IMR-90 (cell line): ENCODE data around the gene DCLK1. TPM values are rescaled to one million over a fixed set of nuclear protein-coding genes. Genes with fewer than 3 reads are reported as not detected.

ENCODE experiments used
- ATAC-seq: fragments of 200-7000 bp; cut with Tn5 transposase; 2 replicates; pipeline ENCODE4 v1.9.1; 2020; ENCODE audit warnings: low read depth, mild to moderate bottlenecking, moderate library complexity
- BruUV-seq: library from RNA; stranded (reverse); fragments of 400-500 nt; replicated peaks from 2 replicates; lab custom pipeline; 2021; lab: Mats Ljungman, UMichigan
- CTCF ChIA-PET: fragments of 300-600 bp; formaldehyde crosslinking; extraction: SDS; loops from one replicate; lab custom pipeline; 2021; ENCODE audit warnings: antibody characterized with exemption; lab: Yijun Ruan, JAX
- POLR2A ChIA-PET: fragments of 300-600 bp; sonication (Branson Sonifier 250); formaldehyde crosslinking; loops from one replicate; lab custom pipeline; 2022; ENCODE audit warnings: antibody characterized with exemption; ENCODE audit not compliant: unreplicated experiment; lab: Charles Lee
- DNase-seq: peaks from one replicate; pipeline ENCODE4 v3.0.0; 2013
- H2AFZ ChIP-seq: replicated peaks from 2 replicates; pipeline ENCODE3; 2013; ENCODE audit warnings: low read length, mild to moderate bottlenecking; ENCODE audit not compliant: poor library complexity
- H2AK5ac ChIP-seq: 2 replicates; pipeline ENCODE4 v1.6.1; 2013; ENCODE audit warnings: low read depth, low read length, inconsistent platforms
- H2AK9ac ChIP-seq: replicated peaks from 2 replicates; pipeline ENCODE3; 2013; ENCODE audit warnings: mild to moderate bottlenecking, low read depth, low read length, moderate library complexity; ENCODE audit not compliant: poor library complexity
- H2BK120ac ChIP-seq: 2 replicates; pipeline ENCODE4 v1.6.1; 2013; ENCODE audit warnings: low read depth, low read length, inconsistent platforms
- H2BK15ac ChIP-seq: 3 replicates; pipeline ENCODE4 v1.6.1; 2013; ENCODE audit warnings: low read depth, low read length, inconsistent platforms
- H2BK20ac ChIP-seq: 2 replicates; pipeline ENCODE4 v1.6.1; 2013; ENCODE audit warnings: low read depth, mild to moderate bottlenecking, inconsistent platforms, low read length, moderate library complexity
- H2BK5ac ChIP-seq: 2 replicates; pipeline ENCODE4 v1.6.1; 2013; ENCODE audit warnings: mild to moderate bottlenecking, low read depth, low read length, inconsistent platforms; ENCODE audit not compliant: poor library complexity, severe bottlenecking
- H3K14ac ChIP-seq: replicated peaks from 2 replicates; pipeline ENCODE4 v1.6.1; 2013; ENCODE audit warnings: low read depth, low read length, inconsistent platforms
- H3K18ac ChIP-seq: 2 replicates; pipeline ENCODE4 v1.6.1; 2013; ENCODE audit warnings: low read depth, low read length, control low read depth
- H3K23ac ChIP-seq: 2 replicates; pipeline ENCODE4 v1.6.1; 2013; ENCODE audit warnings: low read depth, low read length, inconsistent platforms
- H3K27ac ChIP-seq: 2 replicates; pipeline ENCODE4 v1.5.1; 2013; ENCODE audit warnings: mild to moderate bottlenecking, control low read depth, low read length; ENCODE audit not compliant: insufficient read depth
- H3K27me3 ChIP-seq: 2 replicates; pipeline ENCODE4 v1.6.1; 2013; ENCODE audit warnings: low read length; ENCODE audit not compliant: control insufficient read depth, insufficient read depth
- H3K36me3 ChIP-seq: 2 replicates; pipeline ENCODE4 v1.6.1; 2013; ENCODE audit warnings: low read length, mixed read lengths; ENCODE audit not compliant: control insufficient read depth, insufficient read depth
- H3K4ac ChIP-seq: 2 replicates; pipeline ENCODE4 v1.6.1; 2013; ENCODE audit warnings: low read depth, low read length, inconsistent platforms
- H3K4me1 ChIP-seq: 2 replicates; pipeline ENCODE4 v1.6.1; 2013; ENCODE audit warnings: low read length, mixed read lengths; ENCODE audit not compliant: control insufficient read depth, insufficient read depth
- H3K4me2 ChIP-seq: 2 replicates; pipeline ENCODE4 v1.6.1; 2013; ENCODE audit warnings: low read depth, mild to moderate bottlenecking, control low read depth, low read length, moderate library complexity
- H3K4me3 ChIP-seq: 2 replicates; pipeline ENCODE4 v1.5.1; 2013; ENCODE audit warnings: low read depth, mild to moderate bottlenecking, control low read depth, low read length, moderate library complexity; ENCODE audit not compliant: insufficient read depth
- H3K56ac ChIP-seq: 2 replicates; pipeline ENCODE4 v1.6.1; 2013; ENCODE audit warnings: low read length, inconsistent platforms; ENCODE audit not compliant: insufficient read depth; ENCODE audit errors: extremely low read depth
- H3K79me1 ChIP-seq, 2 experiments: 2 replicates each; pipeline ENCODE4 v1.6.1; 2013; ENCODE audit warnings: low read length in 2 of 2, inconsistent platforms in 1 of 2, low read depth in 1 of 2
- H3K9ac ChIP-seq: 2 replicates; pipeline ENCODE4 v1.6.1; 2013; ENCODE audit warnings: low read depth, low read length, control low read depth
- H3K9me1 ChIP-seq: 2 replicates; pipeline ENCODE4 v1.6.1; 2013; ENCODE audit warnings: low read length, inconsistent platforms; ENCODE audit not compliant: insufficient read depth
- H3K9me3 ChIP-seq: 2 replicates; pipeline ENCODE4 v1.6.1; 2013; ENCODE audit warnings: low read length; ENCODE audit not compliant: control insufficient read depth, insufficient read depth
- H4K20me1 ChIP-seq: 2 replicates; pipeline ENCODE4 v1.6.1; 2013; ENCODE audit warnings: low read length, inconsistent platforms; ENCODE audit not compliant: insufficient read depth
- H4K5ac ChIP-seq: 2 replicates; pipeline ENCODE4 v1.6.1; 2013; ENCODE audit warnings: mild to moderate bottlenecking, low read depth, low read length, control low read depth
- H4K8ac ChIP-seq, 2 experiments: 2 replicates each; pipeline ENCODE4 v1.6.1; 2013; ENCODE audit warnings: low read depth in 2 of 2, low read length in 2 of 2, control low read depth in 1 of 2, inconsistent platforms in 1 of 2
- H4K91ac ChIP-seq: 2 replicates; pipeline ENCODE4 v1.6.1; 2013; ENCODE audit warnings: low read depth, low read length, inconsistent platforms; ENCODE audit not compliant: insufficient read depth
- BHLHE40 ChIP-seq: fragments of 150-350 bp; IDR thresholded peaks from 2 replicates; pipeline ENCODE4 v1.6.1; 2016; ENCODE audit warnings: mild to moderate bottlenecking, low read depth, low read length
- CEBPB ChIP-seq: IDR thresholded peaks from 2 replicates; pipeline ENCODE4 v1.6.1; 2012; ENCODE audit warnings: low read depth, low read length, improper control_type of control experiment
- CHD1 ChIP-seq: IDR thresholded peaks from 2 replicates; pipeline ENCODE4 v1.6.1; 2012; ENCODE audit warnings: low read depth, low read length, improper control_type of control experiment
- FOS ChIP-seq: fragments of 150-350 bp; IDR thresholded peaks from 2 replicates; pipeline ENCODE4 v1.6.1; 2016; ENCODE audit warnings: low read depth, low read length
- MAFK ChIP-seq: IDR thresholded peaks from 2 replicates; pipeline ENCODE4 v1.6.1; 2012; ENCODE audit warnings: low read depth, low read length, improper control_type of control experiment
- MAZ ChIP-seq: IDR thresholded peaks from 2 replicates; pipeline ENCODE4 v1.6.1; 2012; ENCODE audit warnings: low read depth, mild to moderate bottlenecking, low read length, improper control_type of control experiment, moderate library complexity, borderline replicate concordance
- MXI1 ChIP-seq: IDR thresholded peaks from 2 replicates; pipeline ENCODE4 v1.6.1; 2012; ENCODE audit warnings: low read depth, mild to moderate bottlenecking, low read length, moderate library complexity, borderline replicate concordance
- NFE2L2 ChIP-seq: fragments of 150-350 bp; IDR thresholded peaks from 2 replicates; pipeline ENCODE4 v1.6.1; 2016; ENCODE audit warnings: low read depth, mild to moderate bottlenecking, low read length
- POLR2A ChIP-seq: IDR thresholded peaks from 2 replicates; pipeline ENCODE4 v1.6.1; 2012; ENCODE audit warnings: mild to moderate bottlenecking, low read depth, low read length
- RCOR1 ChIP-seq: IDR thresholded peaks from 2 replicates; pipeline ENCODE4 v1.6.1; 2012; ENCODE audit warnings: mild to moderate bottlenecking, low read length, improper control_type of control experiment; ENCODE audit not compliant: insufficient replicate concordance
- RFX5 ChIP-seq: IDR thresholded peaks from 2 replicates; pipeline ENCODE4 v1.8.0; 2012; ENCODE audit warnings: low read depth, mild to moderate bottlenecking, low read length, moderate library complexity
- SMC3 ChIP-seq: fragments of 150-350 bp; IDR thresholded peaks from 2 replicates; pipeline ENCODE4 v1.6.1; 2016; ENCODE audit warnings: low read depth, mild to moderate bottlenecking, antibody characterized with exemption, low read length, moderate library complexity
- WGBS, 2 experiments: methylation state at CpG; one replicate each; pipeline versions ENCODE4 v1.1.5 to v1.1.7; 2013; ENCODE audit warnings: missing lambda C conversion rate in 2 of 2; ENCODE audit not compliant: insufficient read length in 1 of 2; ENCODE audit errors: extremely low coverage in 2 of 2; 5-methylcytosine and 5-hydroxymethylcytosine counted together
- dilution Hi-C: fragments of 300-500 bp; cut with HindIII; formaldehyde crosslinking; loops from one replicate; pipeline ENCODE4 v1.14.3; 2018; ENCODE audit warnings: low sequenced_read_pairs; ENCODE audit not compliant: unreplicated experiment
- in situ Hi-C: fragments of 300-500 bp; cut with MboI; formaldehyde crosslinking; loops from 3 replicates; pipeline ENCODE4 v1.14.3; 2019; ENCODE audit warnings: low sequenced_read_pairs, inconsistent platforms, mixed read lengths
- intact Hi-C: fragments of 100-400 bp; cut with micrococcal nuclease; formaldehyde crosslinking; loops from 2 replicates; pipeline ENCODE4 v1.10.0; 2022
- polyA plus RNA-seq, 3 experiments: library from polyadenylated mRNA; depleted of rRNA; stranded (reverse); fragments of >200 nt; gene quantifications; 2 replicates each; pipeline ENCODE4 v1.2.3, GENCODE V29; 2012; ENCODE audit warnings: low replicate concordance in 1 of 3
- total RNA-seq: library from RNA; depleted of rRNA; stranded (reverse); fragments of >200 nt; gene quantifications from 2 replicates; pipeline ENCODE4 v1.2.3, GENCODE V29; 2012

Gene DCLK1
- total and polyA plus RNA-seq, 2 of the 4 experiments (the other 2 are of a cell fraction), result under 0.01 to 0.02 TPM

DNA sequence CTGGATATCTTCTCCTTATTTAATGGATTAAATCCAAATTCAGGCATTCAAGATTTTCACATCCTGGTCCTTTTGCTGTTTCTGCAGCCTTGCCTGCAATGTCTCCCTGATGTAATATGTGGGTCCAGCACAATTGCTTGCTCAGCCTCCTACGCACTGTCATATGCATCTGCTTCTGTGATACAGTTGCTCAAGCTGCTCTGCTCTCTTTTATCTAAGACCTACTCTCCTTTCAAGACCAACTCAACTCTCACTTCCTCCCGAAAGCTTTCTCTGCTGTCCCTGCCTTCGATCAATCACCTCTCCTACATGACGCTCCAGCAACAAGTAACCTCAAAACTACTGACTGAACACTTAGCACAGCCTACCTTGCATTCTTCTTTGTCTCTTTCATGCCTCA is 138.2 kb downstream of the DCLK1 start:
- H3K4ac ChIP-seq, result no peak overlapping the region
- H4K5ac ChIP-seq, result no peak overlapping the region
- no TSS peak for BruUV-seq
- H4K91ac ChIP-seq, result no peak overlapping the region
- 92% methylated on average over 3 of the region's 4 CpGs; no CpG with 5 or more reads in 1 of the 2 experiments for WGBS, 2 experiments
- no peak overlapping the region for H3K27ac ChIP-seq
- no peak overlapping the region for H2BK5ac ChIP-seq
- intact Hi-C loops (no loop called here), in situ Hi-C loops (loop anchor here (25.0 kb wide), 1 partner anchor 744 kb away; no protein-coding TSS in a partner anchor), dilution Hi-C loops (no loop called here)
- H3K9me3 ChIP-seq, result no peaks in the 10 kb centered on the region
- no peak overlapping the region for H3K18ac ChIP-seq
- no peak overlapping the region for H2BK15ac ChIP-seq
- H3K56ac ChIP-seq, result no peak overlapping the region
- no peaks in the 10 kb centered on the region for H3K79me1 ChIP-seq
- H3K36me3 ChIP-seq, result no peaks in the 10 kb centered on the region
- ATAC-seq, result no peak
- no peak overlapping the region for H2BK20ac ChIP-seq
- H2AK5ac ChIP-seq, result no peak overlapping the region
- H3K14ac ChIP-seq, result no peak overlapping the region
- no peak overlapping the region for H3K4me2 ChIP-seq
- no peak overlapping the region for H2AFZ ChIP-seq
- no peak overlapping the region for H4K8ac ChIP-seq
- H3K9me1 ChIP-seq, result no peaks in the 10 kb centered on the region; the same call in 1 of the 2 replicates
- DNase-seq, result no peak
- CTCF ChIA-PET, result interaction anchor here (0.6 kb wide), 1 partner anchor 15 kb away, joined by 3 read pairs; no protein-coding TSS in a partner anchor
- TF ChIP-seq CEBPB (no peak), RFX5 (no peak), MXI1 (no peak), FOS (no peak), BHLHE40 (no peak), CHD1 (no peak), MAFK (no peak), POLR2A (no peak), NFE2L2 (no peak), SMC3 (no peak), MAZ (no peak), RCOR1 (no peak)
- H3K4me1 ChIP-seq, result no peaks in the 10 kb centered on the region
- H3K4me3 ChIP-seq, result no peak overlapping the region
- H3K9ac ChIP-seq, result no peak overlapping the region
- POLR2A ChIA-PET, result no interaction called here
- no peak overlapping the region for H2AK9ac ChIP-seq
- H3K27me3 ChIP-seq, result peaks cover 4% of the 10 kb centered on the region; the same call in 1 of the 2 replicates
- H3K23ac ChIP-seq, result no peak overlapping the region
- H2BK120ac ChIP-seq, result no peak overlapping the region
- H4K20me1 ChIP-seq, result no peaks in the 10 kb centered on the region
